PC-3 (cell line): ENCODE results near the gene KCNQ5. TPM values are rescaled to one million over a fixed set of nuclear protein-coding genes. Genes with fewer than 3 reads are reported as not detected.

Source experiments
- ATAC-seq: fragments of 200-7000 bp; cut with Tn5 transposase; 2 replicates; pipeline ENCODE4 v1.9.1; 2020; ENCODE audit warnings: mild to moderate bottlenecking, moderate library complexity
- BruUV-seq: library from RNA; stranded (reverse); fragments of 400-500 nt; replicated peaks from 2 replicates; lab custom pipeline; 2021; lab: Mats Ljungman, UMichigan
- CTCF ChIA-PET: fragments of 300-600 bp; sonication (Branson Sonifier 250); formaldehyde crosslinking; loops from one replicate; lab custom pipeline; 2022; ENCODE audit warnings: antibody characterized with exemption; lab: Charles Lee
- POLR2A ChIA-PET: fragments of 300-600 bp; sonication (Branson Sonifier 250); formaldehyde crosslinking; loops from one replicate; lab custom pipeline; 2022; ENCODE audit warnings: antibody characterized with exemption; ENCODE audit not compliant: unreplicated experiment; lab: Charles Lee
- DNase-seq: peaks from one replicate; pipeline ENCODE4 v3.0.0-alpha.2; 2015
- H2AFZ ChIP-seq: fragments of 300-600 bp; sonication (generic); 2 replicates; pipeline ENCODE4 v1.6.0; 2016; ENCODE audit warnings: antibody characterized with exemption, low read length
- H3F3A ChIP-seq: fragments of 300-600 bp; sonication (generic); one replicate; pipeline ENCODE4 v1.6.0; 2017; ENCODE audit warnings: antibody characterized with exemption, low read length, control low read depth, mild to moderate bottlenecking; ENCODE audit not compliant: unreplicated experiment
- H3K27ac ChIP-seq: fragments of 300-600 bp; sonication (generic); 2 replicates; pipeline ENCODE4 v1.5.1; 2016; ENCODE audit warnings: mild to moderate bottlenecking, low read length
- H3K27me3 ChIP-seq: fragments of 300-600 bp; sonication (generic); 2 replicates; pipeline ENCODE4 v1.6.1; 2016; ENCODE audit warnings: low read length, mixed read lengths
- H3K36me3 ChIP-seq: fragments of 300-600 bp; sonication (generic); 2 replicates; pipeline ENCODE4 v1.6.1; 2016; ENCODE audit warnings: low read depth, mixed run types, low read length, mixed read lengths
- H3K4me1 ChIP-seq: fragments of 300-600 bp; sonication (generic); 2 replicates; pipeline ENCODE4 v1.5.1; 2016; ENCODE audit warnings: low read length; ENCODE audit not compliant: insufficient read depth
- H3K4me2 ChIP-seq: fragments of 300-600 bp; sonication (generic); 2 replicates; pipeline ENCODE4 v1.6.0; 2016; ENCODE audit warnings: low read length
- H3K4me3 ChIP-seq: fragments of 300-600 bp; sonication (generic); 2 replicates; pipeline ENCODE4 v1.5.1; 2016; ENCODE audit warnings: mild to moderate bottlenecking, low read length, mixed read lengths
- H3K79me2 ChIP-seq: fragments of 300-600 bp; sonication (generic); 2 replicates; pipeline ENCODE4 v1.6.1; 2017; ENCODE audit warnings: low read length, mixed read lengths
- H3K9ac ChIP-seq: fragments of 300-600 bp; sonication (generic); 2 replicates; pipeline ENCODE4 v1.6.0; 2016; ENCODE audit warnings: mild to moderate bottlenecking, low read length
- H3K9me2 ChIP-seq: fragments of 300-600 bp; sonication (generic); replicated peaks from 2 replicates; pipeline ENCODE4 v1.6.1; 2016; ENCODE audit warnings: mixed run types, low read length, mixed read lengths
- H3K9me3 ChIP-seq: fragments of 300-600 bp; sonication (generic); 2 replicates; pipeline ENCODE4 v1.6.1; 2016; ENCODE audit warnings: low read length, mixed read lengths
- H4K20me1 ChIP-seq: fragments of 300-600 bp; sonication (generic); 2 replicates; pipeline ENCODE4 v1.6.1; 2016; ENCODE audit warnings: low read length, mixed read lengths
- CTCF ChIP-seq: fragments of 300-600 bp; sonication (generic); conservative IDR thresholded peaks from 2 replicates; pipeline ENCODE4 v1.5.1; 2017; ENCODE audit warnings: antibody characterized with exemption, low read depth, mild to moderate bottlenecking, low read length
- EZH2 ChIP-seq: fragments of 300-600 bp; sonication (generic); IDR thresholded peaks from one replicate; pipeline ENCODE4 v1.6.1; 2017; ENCODE audit warnings: antibody characterized with exemption, mild to moderate bottlenecking, low read length; ENCODE audit not compliant: unreplicated experiment
- EZH2phosphoT487 ChIP-seq: fragments of 300-600 bp; sonication (generic); IDR thresholded peaks from 2 replicates; pipeline ENCODE4 v1.6.1; 2018; ENCODE audit warnings: mild to moderate bottlenecking, antibody characterized with exemption, low read length, borderline replicate concordance
- intact Hi-C: fragments of 100-400 bp; cut with micrococcal nuclease; formaldehyde crosslinking; loops from 2 replicates; pipeline ENCODE4 v1.9.0; 2023
- total RNA-seq: library from RNA; depleted of rRNA; stranded (reverse); fragments of >200 nt; gene quantifications from 2 replicates; pipeline ENCODE4 v1.2.3, GENCODE V29; 2014

KCNQ5 gene
- total RNA-seq, 1 experiment from 2014 or later: not detected

- ATAC-seq (no peak), DNase-seq (no peak)
- Histone ChIP-seq H3K79me2 (no peaks in the 10 kb centered on the region), H3K4me3 (no peak overlapping the region), H3F3A (no peaks in the 10 kb centered on the region), H3K27ac (no peak overlapping the region), H3K9me3 (no peaks in the 10 kb centered on the region), H3K4me1 (no peaks in the 10 kb centered on the region), H3K9me2 (no peaks in the 10 kb centered on the region), H3K27me3 (no peaks in the 10 kb centered on the region), H3K9ac (no peak overlapping the region), H4K20me1 (no peaks in the 10 kb centered on the region), H2AFZ (no peak overlapping the region), H3K36me3 (no peaks in the 10 kb centered on the region), H3K4me2 (no peak overlapping the region)
- ChIA-PET CTCF (no interaction called here), POLR2A (no interaction called here)
- no TSS peak for BruUV-seq
- TF ChIP-seq EZH2phosphoT487: no peak
- no peak for TF ChIP-seq CTCF
- no peak for TF ChIP-seq EZH2
- intact Hi-C loops: no loop called here
These were observed 117.5 kb downstream of the KCNQ5 start for GRCh38 chr6:72739368-72739779.

- Histone ChIP-seq H3K4me3 (no peak overlapping the region), H3K4me1 (no peaks in the 10 kb centered on the region), H3K27ac (no peak overlapping the region), H3K27me3 (no peaks in the 10 kb centered on the region), H3K79me2 (no peaks in the 10 kb centered on the region), H3K36me3 (no peaks in the 10 kb centered on the region), H3K9me2 (no peaks in the 10 kb centered on the region), H2AFZ (no peak overlapping the region), H3K9ac (no peak overlapping the region), H3K4me2 (no peak overlapping the region), H4K20me1 (no peaks in the 10 kb centered on the region), H3K9me3 (no peaks in the 10 kb centered on the region), H3F3A (no peaks in the 10 kb centered on the region)
- ATAC-seq (no peak), DNase-seq (no peak)
- ChIA-PET POLR2A (no interaction called here), CTCF (no interaction called here)
- no TSS peak for BruUV-seq
- TF ChIP-seq CTCF: no peak
- no peak for TF ChIP-seq EZH2
- intact Hi-C loops: no loop called here
These were observed 118.3 kb downstream of the KCNQ5 start for GRCh38 chr6:72740135-72740534.

- CTCF ChIA-PET: no interaction called here
- Histone ChIP-seq H3K36me3 (no peaks in the 10 kb centered on the region), H3K4me3 (no peak overlapping the region), H3K9ac (no peak overlapping the region), H3K4me1 (0 out of 2 replicates have a peak, but pooled peaks cover 2% of the 10 kb centered on the region), H3K27ac (no peak overlapping the region), H3K4me2 (no peak overlapping the region), H3K27me3 (no peaks in the 10 kb centered on the region), H3F3A (no peaks in the 10 kb centered on the region), H3K79me2 (no peaks in the 10 kb centered on the region), H3K9me2 (no peaks in the 10 kb centered on the region), H4K20me1 (no peaks in the 10 kb centered on the region), H3K9me3 (no peaks in the 10 kb centered on the region), H2AFZ (no peak overlapping the region)
- TF ChIP-seq EZH2 (no peak), CTCF (no peak), EZH2phosphoT487 (no peak)
- POLR2A ChIA-PET: no interaction called here
- intact Hi-C loops: no loop called here
- DNase-seq: no peak
- no peak for ATAC-seq
- no TSS peak for BruUV-seq
These were observed 119.2 kb downstream of the KCNQ5 start for GRCh38 chr6:72741083-72741482.
